ENCODE data around the gene AQP3.
"Not testable (repeated sequence)": the region's sequence is repeated elsewhere in the genome, so short reads cannot be mapped to it uniquely, and the experiment has no call there.

Gene AQP3

GRCh38 chr9:33393581-33393980 is 53.8 kb downstream of the AQP3 start:
- Histone ChIP-seq H3K36me3 (no peaks in the 10 kb centered on the region), H3K27ac (no peak overlapping the region), H3K27me3 (no peaks in the 10 kb centered on the region)

GRCh38 chr9:33392591-33393021 is 54.8 kb downstream of the AQP3 start:
- H3K27me3 ChIP-seq; H3K36me3 ChIP-seq; H3K4me1 ChIP-seq (ENCODE audit: control insufficient read depth in 1 of 2, insufficient read depth in 1 of 2, low read depth in 1 of 2, low read length in 1 of 2); H3K9me3 ChIP-seq; H3K27ac ChIP-seq; H3K4me3 ChIP-seq (ENCODE audit: low read depth in 1 of 2, low read length in 1 of 2): not testable (repeated sequence)

More at GRCh38 chr9:33393581-33393980, 53.8 kb downstream of the AQP3 start:
- Histone ChIP-seq H3K4me3 (ENCODE audit: low read depth in 1 of 2, low read length in 1 of 2) (no peak overlapping the region), H3K4me1 (ENCODE audit: control insufficient read depth in 1 of 2, insufficient read depth in 1 of 2, low read depth in 1 of 2, low read length in 1 of 2) (no peaks in the 10 kb centered on the region), H3K9me3 (no peaks in the 10 kb centered on the region)
- TF ChIP-seq CTCF (IDR thresholded peaks at IDR 0.05), result no peak
